Right lobe of liver (tissue), 6 donors: ENCODE results near the gene RSBN1L. TPM values are rescaled to one million over a fixed set of nuclear protein-coding genes. Genes with fewer than 3 reads are reported as not detected.
"Not testable (repeated sequence)": the region's sequence is repeated elsewhere in the genome, so short reads cannot be mapped to it uniquely, and the experiment has no call there.

ENCODE experiments used
- ATAC-seq, 4 donors: fragments of 200-7000 bp; cut with Tn5 transposase; one replicate each; pipeline ENCODE4 v1.9.1; 2020; ENCODE audit warnings: mild to moderate bottlenecking in 4 of 4, moderate library complexity in 4 of 4
- DNase-seq, 3 donors: peaks; one replicate each; pipeline ENCODE4 v3.0.0-alpha.2; 2020
- H3K27ac ChIP-seq, 3 donors: fragments of 200-600 bp; one replicate each; pipeline ENCODE4 v1.8.0; 2022
- H3K27me3 ChIP-seq, 2 donors: fragments of 200-600 bp; one replicate each; pipeline ENCODE4 v1.8.0; 2022
- H3K36me3 ChIP-seq, 4 donors: fragments of 200-600 bp; sonication (generic) in 1 of 4; one replicate each; pipeline versions ENCODE4 v1.5.1 to v1.8.0; 2017 to 2022; ENCODE audit warnings: control low read depth in 1 of 4
- H3K4me1 ChIP-seq, 4 donors: fragments of 200-600 bp; sonication (generic) in 1 of 4; one replicate each; pipeline versions ENCODE4 v1.5.1 to v1.8.0; 2017 to 2022; ENCODE audit warnings: control low read depth in 1 of 4
- H3K4me3 ChIP-seq, 3 donors: fragments of 200-600 bp; one replicate each; pipeline ENCODE4 v1.8.0; 2022
- H3K9me3 ChIP-seq, 4 donors: fragments of 200-600 bp; sonication (generic) in 1 of 4; one replicate each; pipeline versions ENCODE4 v1.5.1 to v1.8.0; 2017 to 2022; ENCODE audit warnings: control low read depth in 1 of 4
- POLR2A ChIP-seq: fragments of 450-650 bp; IDR thresholded peaks from one replicate; pipeline ENCODE4 v1.6.1; 2017; ENCODE audit warnings: antibody characterized with exemption, mild to moderate bottlenecking
- WGBS: methylation state at CpG from one replicate; pipeline ENCODE4 v1.1.6; 2018; ENCODE audit warnings: low coverage, low lambda C conversion rate; ENCODE audit not compliant: insufficient coverage; ENCODE audit errors: missing lambda C conversion rate; 5-methylcytosine and 5-hydroxymethylcytosine counted together
- intact Hi-C, 2 donors: fragments of 100-400 bp; cut with DNase I; formaldehyde crosslinking; loops; one replicate each; pipeline versions ENCODE4 v1.11.2 to v1.14.1; 2022
- total RNA-seq, 6 experiments: library from RNA; depleted of rRNA in 2 of 6; stranded (reverse); fragments of >200 nt in 2 of 6; fragmentation: NEBNext Ultra II Directional in 3 of 6; extraction: Animal tissue kit (Norgen Biotek cat#: 25700) in 3 of 6; gene quantifications; one replicate each; pipeline versions ENCODE4 v1.1.0 to v1.2.4, GENCODE V29; 2016 to 2023
- TF ChIP-seq, protein P1 (sequence below), 4 donors: fragments of 200-600 bp in 3 of 4; fragments of 450-650 bp in 1 of 4; IDR thresholded peaks; one replicate each; pipeline versions ENCODE4 v1.5.1 to v1.8.0; 2016 to 2022; ENCODE audit warnings: antibody characterized with exemption in 4 of 4, mild to moderate bottlenecking in 2 of 4
- donor health status: DM: no; HTN: yes; CAD: no.
- donor health status: DM: no; HTN: no; CAD: no.
- donor health status: DM: no; HTN: no; CAD: no.
- donor health status: DM: no; HTN: yes; CAD: no.
- donor health status: DM: no; HTN: yes; CAD: no.

The RSBN1L gene
- total RNA-seq, 6 experiments from 2014 or later = 8.2 to 10.4 (median 8.8) TPM

DNA sequence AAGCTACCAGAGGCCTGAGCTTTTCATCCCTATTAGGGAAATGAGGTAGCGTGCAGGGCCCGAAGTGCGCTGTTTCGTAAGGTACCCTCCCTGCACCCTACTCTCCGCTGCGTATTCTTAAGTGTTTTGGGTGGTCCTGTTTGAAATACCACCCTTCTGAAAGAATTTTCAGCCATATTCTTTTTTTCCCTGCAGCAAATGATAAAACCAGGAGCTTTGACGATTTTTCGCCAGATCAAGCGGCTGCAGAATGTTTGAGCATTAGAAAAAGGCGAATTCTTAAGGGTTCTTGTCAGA lies 1.2 kb downstream of the RSBN1L start:
- no peaks in the 10 kb centered on the region for H3K27me3 ChIP-seq
- peak in 2 of 3 donors; percentile 54 to 78 for DNase-seq
- H3K4me1 ChIP-seq = peaks cover 0 to 44% (median 6%) of the 10 kb centered on the region in 4 donors
- H3K4me3 ChIP-seq = peak overlapping the region; percentile 74 to 89 (median 82)
- H3K27ac ChIP-seq = peak overlapping the region; percentile 93 to 98 (median 97)
- 0% methylated on average over 10 of the region's 10 CpGs for WGBS
- no peaks in the 10 kb centered on the region for H3K36me3 ChIP-seq
- no peaks in the 10 kb centered on the region for H3K9me3 ChIP-seq
- intact Hi-C loops = no loop called here
- peak; percentile 34 to 63 (median 53) for ATAC-seq
- TF ChIP-seq POLR2A = no peak

DNA sequence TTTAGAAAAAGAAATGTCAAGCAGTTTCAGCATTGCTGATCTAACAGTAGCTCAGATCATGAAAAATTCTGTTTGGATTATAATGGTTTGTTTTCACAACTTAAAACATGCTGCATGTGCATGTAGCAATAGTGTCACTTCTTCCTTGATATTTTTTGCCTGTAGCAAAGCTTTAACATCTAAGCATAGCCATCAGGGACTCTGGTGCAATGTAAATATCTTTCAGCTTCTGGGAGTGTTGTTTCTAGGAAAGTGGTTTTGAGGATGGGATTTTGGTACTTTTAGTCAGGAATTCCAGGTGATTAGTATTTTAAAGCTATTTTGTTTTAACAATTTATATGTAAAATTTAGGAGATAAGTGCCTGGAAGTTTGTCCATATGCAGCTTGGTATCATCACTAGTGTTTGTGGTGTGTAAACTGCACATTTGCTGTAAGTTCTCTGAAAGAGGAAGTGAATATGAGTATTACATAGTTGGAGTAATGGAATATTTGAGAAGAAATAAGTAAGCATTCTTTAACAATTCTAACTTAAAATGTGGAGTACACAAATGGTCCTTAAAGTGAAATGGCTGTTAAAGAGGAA lies 1.9 kb downstream of the RSBN1L start:
- TF ChIP-seq, protein P1, sequence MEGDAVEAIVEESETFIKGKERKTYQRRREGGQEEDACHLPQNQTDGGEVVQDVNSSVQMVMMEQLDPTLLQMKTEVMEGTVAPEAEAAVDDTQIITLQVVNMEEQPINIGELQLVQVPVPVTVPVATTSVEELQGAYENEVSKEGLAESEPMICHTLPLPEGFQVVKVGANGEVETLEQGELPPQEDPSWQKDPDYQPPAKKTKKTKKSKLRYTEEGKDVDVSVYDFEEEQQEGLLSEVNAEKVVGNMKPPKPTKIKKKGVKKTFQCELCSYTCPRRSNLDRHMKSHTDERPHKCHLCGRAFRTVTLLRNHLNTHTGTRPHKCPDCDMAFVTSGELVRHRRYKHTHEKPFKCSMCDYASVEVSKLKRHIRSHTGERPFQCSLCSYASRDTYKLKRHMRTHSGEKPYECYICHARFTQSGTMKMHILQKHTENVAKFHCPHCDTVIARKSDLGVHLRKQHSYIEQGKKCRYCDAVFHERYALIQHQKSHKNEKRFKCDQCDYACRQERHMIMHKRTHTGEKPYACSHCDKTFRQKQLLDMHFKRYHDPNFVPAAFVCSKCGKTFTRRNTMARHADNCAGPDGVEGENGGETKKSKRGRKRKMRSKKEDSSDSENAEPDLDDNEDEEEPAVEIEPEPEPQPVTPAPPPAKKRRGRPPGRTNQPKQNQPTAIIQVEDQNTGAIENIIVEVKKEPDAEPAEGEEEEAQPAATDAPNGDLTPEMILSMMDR (IDR thresholded peaks at IDR 0.05) = no peak
- TF ChIP-seq POLR2A = no peak
- peak overlapping the region; percentile 93 to 98 (median 97) for H3K27ac ChIP-seq
- ATAC-seq (no peak), DNase-seq (no peak)
- no peaks in the 10 kb centered on the region for H3K27me3 ChIP-seq
- intact Hi-C loops = no loop called here
- H3K4me3 ChIP-seq = peak overlapping the region; percentile 74 to 89 (median 82)
- H3K9me3 ChIP-seq = no peaks in the 10 kb centered on the region
- H3K4me1 ChIP-seq = peaks cover 0 to 37% (median 6%) of the 10 kb centered on the region in 4 donors
- H3K36me3 ChIP-seq = no peaks in the 10 kb centered on the region

DNA sequence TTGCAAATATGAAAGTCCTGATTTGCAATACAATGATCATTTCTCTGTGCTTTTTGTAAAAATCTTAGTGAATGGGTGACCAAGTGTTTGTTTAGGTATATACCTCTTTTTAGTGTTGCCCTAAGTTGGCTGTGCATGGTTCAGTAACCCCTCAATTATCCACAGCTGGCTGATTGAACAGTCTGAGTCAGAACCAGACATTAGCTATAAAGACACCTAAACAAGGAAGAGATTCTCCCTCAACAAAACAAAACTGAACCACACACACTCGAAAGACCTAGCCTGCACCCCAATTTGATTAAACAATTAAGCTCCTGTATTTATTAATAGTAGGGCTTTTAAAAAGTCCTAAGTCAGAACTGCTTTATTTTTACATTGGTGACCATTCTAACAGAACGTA lies 2.8 kb downstream of the RSBN1L start:
- Histone ChIP-seq H3K4me3 (no peak overlapping the region), H3K27me3 (no peaks in the 10 kb centered on the region), H3K9me3 (no peaks in the 10 kb centered on the region), H3K36me3 (no peaks in the 10 kb centered on the region), H3K4me1 (peaks cover 0 to 32% (median 6%) of the 10 kb centered on the region in 4 donors), H3K27ac (peak overlapping the region in 1 of 3 donors; percentile 93)
- intact Hi-C loops = no loop called here
- TF ChIP-seq, protein P1 (IDR thresholded peaks at IDR 0.05) = no peak
- TF ChIP-seq POLR2A = no peak
- DNase-seq (no peak), ATAC-seq (no peak)
- WGBS = 59% methylated on average over 2 of the region's 2 CpGs

DNA sequence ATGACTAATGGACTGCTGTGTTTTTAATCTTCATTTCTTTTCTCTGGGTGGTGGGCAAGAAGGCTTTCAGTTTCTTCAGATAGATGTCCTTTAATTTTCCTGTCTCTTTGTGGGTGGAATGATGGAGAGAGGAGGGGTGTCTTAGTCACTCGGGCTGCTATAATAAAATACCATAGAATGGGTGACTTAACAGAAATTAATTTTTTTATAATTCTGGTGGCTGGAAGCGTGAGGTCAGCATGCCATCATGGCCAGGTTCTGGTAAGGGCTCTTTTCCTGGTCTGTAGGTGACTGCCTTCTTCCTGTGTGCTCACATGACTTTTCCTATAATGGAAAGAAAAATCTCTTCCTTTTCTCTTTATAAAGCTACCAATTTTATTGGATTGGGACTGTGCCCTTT lies 6.3 kb downstream of the RSBN1L start:
- Histone ChIP-seq H3K27ac (no peak overlapping the region), H3K36me3 (no peaks in the 10 kb centered on the region), H3K4me1 (peaks cover 0 to 24% (median 6%) of the 10 kb centered on the region in 4 donors), H3K9me3 (no peaks in the 10 kb centered on the region), H3K4me3 (no peak overlapping the region), H3K27me3 (no peaks in the 10 kb centered on the region)
- no peak for ATAC-seq
- TF ChIP-seq, protein P1 (IDR thresholded peaks at IDR 0.05) = no peak
- no peak for TF ChIP-seq POLR2A
- DNase-seq = no peak
- intact Hi-C loops = no loop called here
- WGBS = 78% methylated on average over 2 of the region's 2 CpGs

DNA sequence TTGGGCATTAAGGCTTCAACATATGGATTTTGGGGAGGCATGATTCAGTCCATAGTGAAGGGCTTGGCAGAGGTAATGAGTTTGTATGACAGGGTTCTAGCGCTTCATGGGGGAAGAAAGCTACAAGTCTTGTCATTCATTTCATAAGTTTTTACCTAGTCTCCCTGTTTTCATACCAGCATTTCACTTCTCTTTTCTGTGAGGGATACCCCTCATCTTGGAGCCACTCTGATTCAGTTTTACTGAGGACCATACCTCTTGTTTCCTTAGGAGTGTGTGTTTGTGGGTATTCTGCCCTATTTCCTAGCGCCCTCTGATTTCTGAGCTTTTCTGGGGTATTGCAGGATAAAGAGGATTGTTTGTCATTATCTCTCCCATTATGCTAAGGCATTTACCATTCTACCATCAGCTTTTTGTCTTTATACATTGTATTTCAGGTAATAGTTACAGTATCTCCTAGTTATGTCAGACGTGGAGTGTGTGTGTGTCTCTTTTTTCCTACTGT lies 6.8 kb downstream of the RSBN1L start:
- TF ChIP-seq, protein P1 (IDR thresholded peaks at IDR 0.05) = no peak
- no peak for TF ChIP-seq POLR2A
- DNase-seq (no peak), ATAC-seq (no peak)
- Histone ChIP-seq H3K27ac (no peak overlapping the region), H3K36me3 (no peaks in the 10 kb centered on the region), H3K4me1 (peaks cover 0 to 20% (median 4%) of the 10 kb centered on the region in 4 donors), H3K9me3 (no peaks in the 10 kb centered on the region), H3K4me3 (no peak overlapping the region), H3K27me3 (no peaks in the 10 kb centered on the region)
- intact Hi-C loops = no loop called here
- WGBS = 50% methylated on average over 1 of the region's 3 CpGs

DNA sequence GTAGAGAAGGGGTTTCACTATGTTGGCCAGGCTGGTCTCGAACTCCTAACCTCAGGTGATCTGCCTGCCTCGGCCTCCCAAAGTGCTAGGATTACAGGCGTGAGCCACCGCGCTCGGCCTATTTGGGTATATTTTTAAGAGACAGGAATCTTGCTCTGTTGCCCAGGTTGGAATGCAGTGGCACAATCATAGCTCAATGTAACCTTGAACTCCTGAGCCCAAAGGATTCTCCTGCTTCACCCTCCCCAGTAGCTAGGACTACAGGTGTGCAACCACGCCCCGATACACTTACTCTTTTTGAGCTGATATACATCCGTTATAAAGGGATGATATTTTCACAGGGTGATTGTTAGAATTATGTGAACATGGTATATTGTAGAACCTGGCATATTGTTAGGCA lies 7.4 kb downstream of the RSBN1L start:
- 87% methylated on average over 7 of the region's 9 CpGs for WGBS
- DNase-seq, H3K27ac ChIP-seq, H3K4me3 ChIP-seq, H3K27me3 ChIP-seq, H3K9me3 ChIP-seq, H3K36me3 ChIP-seq, intact Hi-C loops: not testable (repeated sequence)
- peak in 1 of 4 donors; percentile 22 for ATAC-seq
- peaks cover 0 to 14% (median 2%) of the 10 kb centered on the region in 4 donors for H3K4me1 ChIP-seq
